HG03095 (cell line): ENCODE measurements around the gene PRUNE2.
"Not testable (repeated sequence)": the region's sequence is repeated elsewhere in the genome, so short reads cannot be mapped to it uniquely, and the experiment has no call there.

Source experiments
- ATAC-seq: cut with Tn5 transposase; IDR thresholded peaks from one replicate; pipeline ENCODE4 v1.9.1; 2021; ENCODE audit warnings: moderate library complexity; ENCODE audit not compliant: unreplicated experiment

Gene PRUNE2

DNA sequence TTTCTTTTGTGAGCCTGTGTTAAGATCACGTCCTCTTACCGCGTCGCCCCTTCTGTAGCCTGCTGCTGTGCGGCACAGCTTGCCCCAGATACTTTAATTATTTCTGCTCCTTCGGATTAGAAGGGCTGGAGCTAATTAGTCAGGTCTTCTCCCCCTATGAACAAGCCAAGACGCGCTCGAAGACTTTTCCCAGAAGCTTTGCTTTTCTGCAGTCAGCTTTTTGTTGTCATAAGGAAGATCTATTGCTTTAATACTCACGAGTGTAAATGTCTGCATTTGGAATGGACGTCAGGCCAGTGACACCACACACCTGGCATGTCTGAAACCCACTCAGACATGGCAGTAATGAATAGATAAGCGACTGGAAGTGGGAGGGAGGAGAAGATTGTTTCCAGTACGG, 37.0 kb downstream of the PRUNE2 start:
- ATAC-seq, result no peak

DNA sequence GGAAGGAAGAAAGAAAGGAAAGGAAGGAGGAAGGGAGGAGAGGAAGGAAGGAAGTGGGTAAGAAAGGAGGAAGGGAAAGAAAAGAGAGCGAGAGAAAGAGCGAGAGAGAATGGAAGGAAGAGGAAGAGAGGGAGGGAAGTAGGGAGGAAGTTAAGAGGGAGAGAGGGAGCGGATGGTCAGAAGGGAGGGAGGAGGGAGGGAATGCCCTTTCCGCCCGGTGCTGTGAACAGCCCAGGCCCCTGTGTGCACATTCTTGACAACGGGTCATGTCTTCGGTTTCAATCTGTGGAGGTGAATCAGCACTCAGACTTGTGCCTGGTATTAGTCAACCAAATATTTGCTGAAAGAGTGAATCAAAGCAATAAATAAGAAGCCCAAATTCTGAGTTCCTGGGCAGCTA, 39.2 kb downstream of the PRUNE2 start:
- ATAC-seq, result no peak

DNA sequence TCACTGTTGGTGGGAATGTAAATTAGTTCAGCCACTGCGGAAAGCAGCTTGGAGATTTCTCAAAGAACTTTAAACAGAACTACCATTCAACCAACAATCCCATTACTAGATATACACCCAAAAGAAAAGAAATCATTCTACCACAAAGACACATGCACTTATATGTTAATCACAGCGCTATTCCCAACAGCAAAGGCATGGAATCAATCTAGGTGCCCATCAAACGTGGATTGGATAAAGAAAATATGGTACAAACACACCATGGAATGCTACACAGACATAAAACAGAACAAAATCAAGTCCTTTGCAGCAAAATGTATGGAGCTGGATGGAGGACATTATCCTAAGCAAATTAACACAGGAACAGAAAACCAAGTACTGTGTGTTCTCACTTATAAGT, 42.1 kb downstream of the PRUNE2 start:
- ATAC-seq, result no peak

DNA sequence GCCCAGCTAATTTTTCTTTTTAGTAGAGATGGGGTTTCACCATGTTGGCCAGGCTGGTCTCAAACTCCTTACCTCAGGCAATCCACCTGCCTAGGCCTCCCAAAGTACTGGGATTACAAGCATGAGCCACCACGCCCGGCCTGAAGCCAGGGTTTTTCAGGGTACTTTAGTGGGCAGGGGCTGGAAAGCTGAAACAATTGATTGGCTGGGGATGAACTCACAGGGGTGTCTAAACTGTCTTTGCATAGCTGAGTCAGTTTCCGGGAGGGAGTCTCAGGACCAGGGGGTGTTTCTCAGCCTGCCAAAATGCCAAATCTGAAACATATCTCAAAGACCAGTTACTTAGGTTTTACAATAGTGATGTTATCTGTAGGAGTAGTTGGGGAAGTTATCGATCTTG, 46.1 kb downstream of the PRUNE2 start:
- ATAC-seq, result no peak

DNA sequence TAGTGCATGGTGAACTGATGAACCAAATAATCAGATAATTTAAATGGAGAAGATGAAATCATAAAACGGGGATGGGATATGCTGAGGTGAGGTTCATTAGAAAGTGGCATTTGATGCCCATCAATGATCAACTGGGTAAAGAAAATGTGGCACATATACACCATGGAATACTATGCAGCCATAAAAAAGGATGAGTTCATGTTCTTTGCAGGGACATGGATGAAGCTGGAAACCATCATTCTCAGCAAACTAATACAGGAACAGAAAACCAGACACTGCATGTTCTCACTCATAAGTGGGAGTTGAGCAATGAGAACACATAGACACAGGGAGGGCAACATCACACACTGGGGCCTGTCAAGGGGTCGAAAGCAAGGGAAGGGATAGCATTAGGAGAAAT, 47.7 kb downstream of the PRUNE2 start:
- ATAC-seq, result not testable (repeated sequence)

DNA sequence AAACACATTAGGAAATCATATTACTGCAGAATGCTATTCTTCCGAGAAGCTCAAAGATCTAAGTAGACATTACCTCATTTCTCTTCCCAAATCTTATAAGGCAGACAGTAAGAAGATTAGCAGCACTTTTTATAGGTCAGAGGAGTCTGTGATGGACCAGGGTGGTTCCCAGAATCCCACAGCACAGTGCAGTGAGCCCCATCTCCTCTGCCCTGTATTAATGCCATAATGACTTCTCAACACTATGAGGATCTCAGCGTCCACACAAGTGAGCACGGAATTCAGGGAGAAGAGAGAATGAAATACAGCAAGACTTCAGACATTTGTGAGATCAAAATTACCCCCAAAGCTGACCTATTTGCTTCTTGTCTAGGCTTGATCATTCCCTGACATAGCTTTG, 49.9 kb downstream of the PRUNE2 start:
- no peak for ATAC-seq

DNA sequence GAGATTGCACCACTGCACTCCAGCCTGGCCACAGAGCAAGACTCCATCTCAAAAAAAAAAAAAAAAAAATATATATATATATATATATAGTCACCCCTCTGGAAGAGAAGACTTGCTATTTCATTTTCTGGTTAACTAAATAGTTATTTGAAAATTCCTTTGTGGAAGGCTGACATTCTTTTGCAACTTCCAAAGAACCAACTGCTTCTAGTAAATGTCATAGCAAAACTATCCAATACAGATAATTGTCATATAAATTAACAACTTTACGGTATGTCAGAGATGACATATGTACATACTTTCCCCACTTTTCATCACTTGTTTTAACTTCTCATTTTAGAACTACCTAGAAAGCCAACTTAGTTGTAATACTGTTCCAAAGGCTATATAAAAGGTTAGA, 50.9 kb downstream of the PRUNE2 start:
- no peak for ATAC-seq

DNA sequence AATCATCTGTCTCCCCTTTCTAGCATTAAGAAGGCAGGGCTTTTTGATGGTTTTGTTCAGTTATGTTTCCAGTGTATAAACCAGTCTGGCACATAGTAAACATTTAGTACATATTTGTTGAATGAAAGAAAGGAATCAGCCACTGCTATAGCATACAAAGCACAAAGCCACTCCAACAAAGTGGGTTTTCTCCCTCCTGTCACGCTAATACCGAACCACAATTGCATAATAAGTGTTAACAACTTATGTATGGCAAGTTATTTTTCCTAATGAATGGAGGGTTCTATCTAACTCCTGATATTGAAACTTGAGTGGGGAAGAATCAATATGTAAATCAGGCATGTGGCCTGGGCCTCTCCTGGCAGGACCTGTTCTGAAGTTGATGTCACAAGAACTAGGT, 53.9 kb downstream of the PRUNE2 start:
- no peak for ATAC-seq

DNA sequence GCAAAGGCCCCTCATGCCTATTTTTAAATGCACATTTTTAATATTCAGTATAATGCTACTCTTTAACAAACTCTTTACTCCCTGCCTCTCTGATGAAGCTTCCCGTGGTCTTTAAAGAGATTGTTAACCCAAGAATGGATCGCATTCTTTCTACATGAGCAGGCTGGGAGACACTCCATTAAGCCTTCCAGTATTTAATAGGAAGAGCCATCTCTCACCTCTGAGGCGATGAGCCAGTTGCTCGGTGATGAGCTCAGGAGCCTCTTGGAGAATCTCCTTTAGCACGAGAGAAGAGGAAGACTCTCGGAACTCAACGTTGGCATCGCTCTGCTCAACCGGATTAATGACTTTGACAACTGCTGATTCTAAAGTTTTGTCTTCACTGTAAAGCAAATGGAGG, 59.6 kb downstream of the PRUNE2 start:
- no peak for ATAC-seq

DNA sequence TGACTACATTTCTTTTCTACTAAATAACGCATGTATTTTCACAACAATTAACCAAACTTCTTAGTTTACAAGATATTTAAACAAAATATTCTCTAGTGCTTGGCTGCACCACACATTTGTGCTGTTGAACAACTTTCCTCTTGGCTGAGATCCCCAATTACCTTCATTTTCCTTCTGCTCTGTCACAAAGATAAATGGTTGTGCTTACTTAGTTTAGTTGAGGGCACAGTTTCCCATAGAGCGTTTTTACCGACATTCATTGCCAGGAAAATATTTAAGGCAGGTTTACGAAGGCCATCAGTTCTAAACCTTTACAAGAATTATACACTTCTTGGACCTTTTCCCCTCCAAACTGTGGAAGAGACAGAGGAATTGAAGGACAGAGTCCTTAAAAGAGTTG, 60.7 kb downstream of the PRUNE2 start:
- ATAC-seq, result no peak

DNA sequence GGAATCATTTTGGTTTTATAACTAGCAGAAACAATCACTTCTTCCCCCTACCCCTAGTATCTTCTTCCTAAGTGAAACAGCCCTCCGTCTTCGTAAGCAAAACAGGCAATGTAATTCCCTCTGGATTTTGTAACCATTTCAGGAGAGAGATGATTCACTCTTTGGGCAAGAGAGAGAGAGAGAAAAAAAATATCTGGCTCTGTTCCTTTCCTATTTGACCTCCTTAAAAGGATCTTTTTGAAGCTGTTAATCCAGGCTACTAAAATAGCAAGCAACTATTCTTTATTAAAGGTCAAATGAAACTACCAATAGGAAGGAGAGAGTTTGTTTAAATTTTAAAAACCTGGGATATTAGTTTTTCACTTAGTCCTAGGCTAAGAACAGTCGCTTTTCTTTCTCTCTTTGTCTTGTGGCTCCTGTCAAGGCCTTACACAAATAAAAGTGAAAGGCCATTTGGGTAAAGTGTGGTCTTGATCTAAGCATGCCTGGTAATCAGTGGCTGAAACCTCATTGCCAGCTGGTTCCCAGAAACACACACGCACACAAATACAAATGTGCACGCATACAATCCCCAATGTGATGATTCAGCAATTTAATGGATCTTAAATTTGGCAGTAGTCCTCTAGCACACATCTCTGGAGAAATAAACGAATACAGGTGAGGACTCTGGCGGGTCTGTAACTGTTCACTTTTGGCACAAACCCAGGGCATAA, 70.2 kb downstream of the PRUNE2 start:
- no peak for ATAC-seq

DNA sequence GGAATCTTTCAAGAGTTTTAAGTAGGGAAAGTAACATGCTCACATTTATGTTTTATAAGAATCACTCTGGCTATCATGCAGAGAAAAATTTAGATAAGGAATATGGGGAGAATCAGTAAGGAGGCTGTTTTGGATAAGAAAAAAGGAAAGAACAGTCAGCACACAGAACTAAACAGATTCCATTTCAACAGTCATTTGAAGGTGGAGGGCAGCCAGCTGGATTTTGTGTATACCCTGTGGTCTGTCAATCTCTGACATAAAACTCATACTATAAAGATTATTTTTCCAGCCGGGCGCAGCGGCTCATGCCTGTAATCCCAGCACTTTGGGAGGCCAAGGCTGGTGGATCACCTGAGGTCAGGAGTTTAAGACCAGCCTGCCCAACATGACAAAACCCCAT, 77.5 kb downstream of the PRUNE2 start:
- ATAC-seq, result no peak

DNA sequence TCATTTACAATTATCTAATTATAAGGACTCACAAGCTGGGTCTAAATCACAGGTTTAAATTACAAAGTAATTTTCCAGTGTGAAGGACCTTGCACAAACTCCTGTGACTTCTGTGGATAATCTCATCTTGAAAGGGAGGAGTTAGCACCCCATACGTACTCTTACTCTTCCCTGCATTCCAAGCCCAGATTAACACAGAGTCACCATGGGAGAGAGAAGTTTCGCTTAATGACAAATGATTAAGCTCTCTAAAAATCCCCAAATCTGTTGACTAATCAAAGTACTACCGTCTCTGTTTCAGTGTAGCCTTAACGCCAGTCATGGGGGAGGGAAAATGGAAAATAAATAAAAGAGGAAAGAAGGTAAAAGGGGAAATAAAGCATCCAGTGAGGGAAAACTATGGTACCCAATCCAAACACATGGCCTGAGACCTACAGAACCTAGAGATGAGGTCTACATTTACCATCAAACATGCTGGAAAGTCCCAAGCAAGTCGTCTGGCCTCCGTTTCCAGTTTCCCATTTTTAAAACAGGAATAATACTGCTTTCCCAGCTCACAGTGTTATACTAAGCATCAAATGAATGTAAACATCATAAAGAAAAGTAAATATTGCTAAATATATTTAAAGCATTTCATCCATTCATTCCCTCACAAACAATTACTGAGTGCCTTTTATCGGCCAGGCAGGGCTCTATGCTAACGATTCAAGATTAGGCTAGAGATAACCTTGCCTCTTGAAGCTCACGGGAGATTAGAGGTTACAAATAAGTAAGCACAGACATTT, 78.4 kb downstream of the PRUNE2 start:
- ATAC-seq, result no peak

DNA sequence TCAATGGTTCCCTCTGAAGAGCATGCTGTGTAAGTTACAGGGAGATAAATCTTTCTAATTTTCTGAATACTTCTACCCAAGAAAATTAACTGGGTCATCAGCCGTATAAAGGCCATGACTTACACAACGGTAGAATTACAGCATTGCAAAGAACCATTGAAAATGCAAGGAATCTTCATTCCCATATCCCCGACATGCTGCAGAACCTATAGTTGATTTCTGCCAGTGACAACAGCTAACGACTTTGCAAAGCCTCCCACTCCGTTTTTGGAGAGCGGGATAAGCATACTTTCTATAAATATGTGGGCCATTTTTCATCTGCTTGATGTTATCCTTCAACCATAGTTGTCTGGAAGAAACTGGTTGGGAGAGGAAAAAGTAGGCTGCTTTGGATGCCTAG, 85.5 kb downstream of the PRUNE2 start:
- no peak for ATAC-seq

DNA sequence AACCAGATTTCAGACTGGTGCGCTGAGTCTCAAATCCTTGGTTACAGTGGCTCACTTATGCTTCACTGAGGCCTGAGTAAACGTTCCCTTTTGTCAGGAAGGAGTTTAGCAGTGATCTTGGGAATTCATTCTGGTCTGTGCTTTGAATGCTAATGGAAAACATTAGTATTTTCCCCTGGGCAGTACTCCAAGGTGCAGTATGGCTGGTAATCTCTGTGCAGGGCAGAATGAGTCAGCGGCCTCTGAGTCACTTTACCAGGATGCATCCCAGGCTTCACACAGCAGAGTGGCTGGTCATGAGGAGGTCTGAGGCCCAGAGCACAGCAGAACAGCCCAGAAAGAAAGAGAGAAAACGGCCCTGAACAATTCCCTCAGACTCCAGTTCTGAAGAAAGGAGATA, 87.6 kb downstream of the PRUNE2 start:
- no peak for ATAC-seq

DNA sequence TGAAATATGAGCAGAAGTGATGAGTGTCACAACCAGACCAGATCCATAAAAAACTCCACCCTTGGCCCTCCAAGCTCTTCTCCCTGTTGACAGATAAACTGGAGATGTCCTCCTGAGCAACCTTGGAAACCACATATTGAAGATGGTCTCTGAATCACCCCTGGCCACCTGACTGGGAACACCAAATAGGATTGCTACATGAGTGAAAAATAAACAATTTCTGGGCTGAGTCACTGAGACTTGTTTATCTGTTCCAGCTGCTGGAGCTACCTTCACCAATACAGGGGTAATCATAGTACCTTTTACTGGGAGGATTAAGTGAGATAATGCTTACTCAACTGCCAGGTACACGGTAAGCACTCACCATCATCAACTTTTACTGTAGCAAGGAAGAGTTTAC, 88.4 kb downstream of the PRUNE2 start:
- no peak for ATAC-seq

DNA sequence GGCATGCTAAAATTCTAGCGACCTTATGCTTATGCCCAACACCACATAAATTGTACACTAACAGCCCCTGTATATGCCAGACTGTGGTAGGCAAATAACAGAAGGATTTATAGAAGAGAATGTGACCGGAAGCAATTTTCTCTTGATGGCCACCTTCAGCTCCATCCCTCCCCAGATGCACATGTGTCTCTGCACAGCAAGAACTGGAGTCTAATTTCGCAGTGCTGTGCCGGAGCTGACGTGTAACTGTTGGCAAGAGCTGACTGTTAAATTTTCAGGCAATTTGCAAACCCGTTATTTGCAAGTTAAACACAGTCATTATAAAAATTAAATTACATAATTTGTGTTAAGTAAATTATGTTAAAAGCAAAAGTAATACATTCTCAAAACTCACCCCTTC, 93.3 kb downstream of the PRUNE2 start:
- ATAC-seq, result no peak

DNA sequence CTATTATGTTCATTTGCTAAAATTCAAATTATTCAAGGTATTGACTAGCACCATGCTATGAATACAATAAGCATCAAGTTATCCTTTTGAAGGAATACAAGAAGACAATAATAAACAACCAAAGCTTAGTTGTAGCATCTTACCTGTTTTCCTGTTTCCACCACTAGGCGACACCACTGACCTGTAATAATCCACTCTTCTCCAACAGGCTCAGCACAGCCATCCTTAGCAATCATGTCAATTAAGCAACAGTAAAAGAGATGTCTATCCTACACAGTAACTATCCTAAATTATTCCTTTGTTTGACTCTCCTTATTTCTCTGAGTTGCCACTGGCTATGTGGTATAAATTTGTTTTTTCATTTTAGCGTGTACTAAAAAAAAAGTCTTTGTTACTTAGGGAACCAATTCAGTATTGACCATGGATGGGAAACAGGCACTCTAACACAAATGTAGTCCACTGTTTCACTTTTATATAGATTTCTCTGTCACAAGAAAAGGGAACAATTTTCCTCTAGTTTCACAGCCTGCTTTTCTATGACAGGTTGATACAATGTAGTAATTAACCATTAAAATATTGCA, 95.4 kb downstream of the PRUNE2 start:
- no peak for ATAC-seq

DNA sequence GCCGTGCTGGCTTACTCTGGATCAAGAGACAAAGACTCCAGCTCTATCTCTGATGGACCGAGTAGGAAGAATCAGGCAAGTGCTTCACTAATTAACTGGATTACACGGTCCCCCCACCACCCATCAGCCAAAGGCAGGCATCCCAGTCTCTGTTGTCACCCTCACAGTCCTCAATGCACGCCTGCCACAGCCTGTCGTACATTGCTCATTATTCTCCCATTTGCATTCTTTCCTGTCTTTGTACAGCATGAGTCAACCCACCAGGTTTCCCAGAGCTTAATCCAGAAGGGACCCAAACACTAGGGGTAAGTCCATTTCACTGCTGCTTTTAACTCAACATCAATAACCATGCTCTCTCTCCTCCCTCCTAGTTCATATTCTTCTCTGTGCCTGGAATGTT, 97.3 kb downstream of the PRUNE2 start:
- ATAC-seq, result no peak

DNA sequence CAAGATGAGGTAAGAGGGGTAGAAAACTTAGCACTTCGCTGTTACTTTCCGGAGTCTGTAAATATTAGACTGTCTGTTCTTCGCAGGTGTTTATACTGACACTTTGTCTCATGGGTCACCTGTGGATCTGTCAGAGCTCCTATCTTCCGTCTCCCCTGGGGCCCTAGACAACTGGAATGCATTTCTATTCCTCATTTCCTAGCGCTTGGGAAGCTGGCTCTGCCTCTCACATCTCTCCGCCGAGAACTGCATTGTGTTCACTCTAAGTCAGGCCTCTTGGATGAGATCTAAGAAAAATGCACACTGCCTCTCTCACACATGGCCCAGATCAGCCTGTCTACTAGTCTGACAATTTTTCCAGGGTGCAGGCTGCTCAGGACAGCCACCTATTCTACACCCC, 102.2 kb downstream of the PRUNE2 start:
- ATAC-seq, result no peak

DNA sequence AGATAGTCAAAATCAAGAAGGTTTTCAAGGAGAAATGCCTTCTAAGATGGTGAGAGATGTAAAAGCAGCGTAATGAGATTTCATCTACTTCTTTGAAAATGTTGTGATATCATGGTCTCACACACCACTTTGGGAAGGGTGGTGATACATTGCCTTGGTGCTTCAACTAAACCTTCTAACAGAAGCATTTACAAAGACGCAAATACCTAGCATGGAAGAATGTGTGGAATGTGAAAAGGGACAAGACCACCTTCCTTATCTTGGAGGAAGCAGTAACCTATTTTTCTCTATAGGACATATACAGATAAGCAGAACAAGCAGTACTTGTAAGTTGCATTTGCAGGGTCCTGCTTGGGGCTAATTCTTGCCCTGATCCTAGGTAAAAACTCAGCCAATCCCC, 102.8 kb downstream of the PRUNE2 start:
- no peak for ATAC-seq

DNA sequence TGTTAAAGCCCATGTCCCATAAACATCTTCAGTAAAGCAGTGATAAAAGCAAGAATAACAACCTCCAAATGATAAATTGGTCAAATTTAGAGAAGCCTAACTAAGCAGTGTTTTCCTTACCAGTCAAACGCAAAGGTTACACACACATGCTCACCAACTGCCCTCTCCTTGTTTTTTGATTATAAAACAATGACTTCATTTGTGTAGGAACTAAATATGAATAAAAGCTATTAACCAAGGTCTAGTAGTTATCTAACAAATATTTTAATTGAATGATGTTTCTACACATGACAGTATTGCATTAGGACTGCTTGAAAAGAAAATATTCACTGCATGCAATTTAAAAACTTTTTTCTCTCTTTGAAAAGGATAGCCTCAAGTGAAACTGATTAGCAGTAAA, 105.0 kb downstream of the PRUNE2 start:
- ATAC-seq, result no peak
